PC-3 (cell line): ENCODE measurements around the gene KLHL2. TPM values are rescaled to one million over a fixed set of nuclear protein-coding genes. Genes with fewer than 3 reads are reported as not detected.
"Not testable (repeated sequence)": the region's sequence is repeated elsewhere in the genome, so short reads cannot be mapped to it uniquely, and the experiment has no call there.

ENCODE experiments used
- ATAC-seq: fragments of 200-7000 bp; cut with Tn5 transposase; 2 replicates; pipeline ENCODE4 v1.9.1; 2020; ENCODE audit warnings: mild to moderate bottlenecking, moderate library complexity
- BruUV-seq: library from RNA; stranded (reverse); fragments of 400-500 nt; replicated peaks from 2 replicates; lab custom pipeline; 2021; lab: Mats Ljungman, UMichigan
- CTCF ChIA-PET: fragments of 300-600 bp; sonication (Branson Sonifier 250); formaldehyde crosslinking; loops from one replicate; lab custom pipeline; 2022; ENCODE audit warnings: antibody characterized with exemption; lab: Charles Lee
- POLR2A ChIA-PET: fragments of 300-600 bp; sonication (Branson Sonifier 250); formaldehyde crosslinking; loops from one replicate; lab custom pipeline; 2022; ENCODE audit warnings: antibody characterized with exemption; ENCODE audit not compliant: unreplicated experiment; lab: Charles Lee
- DNase-seq: peaks from one replicate; pipeline ENCODE4 v3.0.0-alpha.2; 2015
- H2AFZ ChIP-seq: fragments of 300-600 bp; sonication (generic); 2 replicates; pipeline ENCODE4 v1.6.0; 2016; ENCODE audit warnings: antibody characterized with exemption, low read length
- H3F3A ChIP-seq: fragments of 300-600 bp; sonication (generic); one replicate; pipeline ENCODE4 v1.6.0; 2017; ENCODE audit warnings: antibody characterized with exemption, low read length, control low read depth, mild to moderate bottlenecking; ENCODE audit not compliant: unreplicated experiment
- H3K27ac ChIP-seq: fragments of 300-600 bp; sonication (generic); 2 replicates; pipeline ENCODE4 v1.5.1; 2016; ENCODE audit warnings: mild to moderate bottlenecking, low read length
- H3K27me3 ChIP-seq: fragments of 300-600 bp; sonication (generic); 2 replicates; pipeline ENCODE4 v1.6.1; 2016; ENCODE audit warnings: low read length, mixed read lengths
- H3K36me3 ChIP-seq: fragments of 300-600 bp; sonication (generic); 2 replicates; pipeline ENCODE4 v1.6.1; 2016; ENCODE audit warnings: low read depth, mixed run types, low read length, mixed read lengths
- H3K4me1 ChIP-seq: fragments of 300-600 bp; sonication (generic); 2 replicates; pipeline ENCODE4 v1.5.1; 2016; ENCODE audit warnings: low read length; ENCODE audit not compliant: insufficient read depth
- H3K4me2 ChIP-seq: fragments of 300-600 bp; sonication (generic); 2 replicates; pipeline ENCODE4 v1.6.0; 2016; ENCODE audit warnings: low read length
- H3K4me3 ChIP-seq: fragments of 300-600 bp; sonication (generic); 2 replicates; pipeline ENCODE4 v1.5.1; 2016; ENCODE audit warnings: mild to moderate bottlenecking, low read length, mixed read lengths
- H3K79me2 ChIP-seq: fragments of 300-600 bp; sonication (generic); 2 replicates; pipeline ENCODE4 v1.6.1; 2017; ENCODE audit warnings: low read length, mixed read lengths
- H3K9ac ChIP-seq: fragments of 300-600 bp; sonication (generic); 2 replicates; pipeline ENCODE4 v1.6.0; 2016; ENCODE audit warnings: mild to moderate bottlenecking, low read length
- H3K9me2 ChIP-seq: fragments of 300-600 bp; sonication (generic); replicated peaks from 2 replicates; pipeline ENCODE4 v1.6.1; 2016; ENCODE audit warnings: mixed run types, low read length, mixed read lengths
- H3K9me3 ChIP-seq: fragments of 300-600 bp; sonication (generic); 2 replicates; pipeline ENCODE4 v1.6.1; 2016; ENCODE audit warnings: low read length, mixed read lengths
- H4K20me1 ChIP-seq: fragments of 300-600 bp; sonication (generic); 2 replicates; pipeline ENCODE4 v1.6.1; 2016; ENCODE audit warnings: low read length, mixed read lengths
- CTCF ChIP-seq: fragments of 300-600 bp; sonication (generic); conservative IDR thresholded peaks from 2 replicates; pipeline ENCODE4 v1.5.1; 2017; ENCODE audit warnings: antibody characterized with exemption, low read depth, mild to moderate bottlenecking, low read length
- EZH2 ChIP-seq: fragments of 300-600 bp; sonication (generic); IDR thresholded peaks from one replicate; pipeline ENCODE4 v1.6.1; 2017; ENCODE audit warnings: antibody characterized with exemption, mild to moderate bottlenecking, low read length; ENCODE audit not compliant: unreplicated experiment
- EZH2phosphoT487 ChIP-seq: fragments of 300-600 bp; sonication (generic); IDR thresholded peaks from 2 replicates; pipeline ENCODE4 v1.6.1; 2018; ENCODE audit warnings: mild to moderate bottlenecking, antibody characterized with exemption, low read length, borderline replicate concordance
- intact Hi-C: fragments of 100-400 bp; cut with micrococcal nuclease; formaldehyde crosslinking; loops from 2 replicates; pipeline ENCODE4 v1.9.0; 2023
- total RNA-seq: library from RNA; depleted of rRNA; stranded (reverse); fragments of >200 nt; gene quantifications from 2 replicates; pipeline ENCODE4 v1.2.3, GENCODE V29; 2014

KLHL2 gene
- total RNA-seq, 1 experiment from 2014 or later = 10.0 TPM

GRCh38 chr4:165335163-165335703 lies 127.9 kb downstream of the KLHL2 start:
- Histone ChIP-seq H3K36me3 (peaks cover 29% of the 10 kb centered on the region), H3K4me1 (peaks cover 2% of the 10 kb centered on the region; the same call in 1 of the 2 replicates), H3K27ac (no peak overlapping the region), H2AFZ (no peak overlapping the region), H3K9me3 (no peaks in the 10 kb centered on the region), H3K4me2 (no peak overlapping the region), H3F3A (no peaks in the 10 kb centered on the region), H3K4me3 (no peak overlapping the region), H3K27me3 (no peaks in the 10 kb centered on the region), H3K79me2 (peaks cover 35% of the 10 kb centered on the region), H3K9ac (no peak overlapping the region), H4K20me1 (0 out of 2 replicates have a peak, but pooled peaks cover 16% of the 10 kb centered on the region), H3K9me2 (no peaks in the 10 kb centered on the region)
- ATAC-seq (no peak), DNase-seq (no peak)
- no peak for TF ChIP-seq EZH2
- no peak for TF ChIP-seq EZH2phosphoT487
- TF ChIP-seq CTCF = no peak
- BruUV-seq = no TSS peak
- ChIA-PET POLR2A (no interaction called here), CTCF (interaction anchor here (0.7 kb wide), 1 partner anchor 1717 kb away, joined by 3 read pairs; no protein-coding TSS in a partner anchor)
- intact Hi-C loops = no loop called here

GRCh38 chr4:165336743-165337142 lies 129.4 kb downstream of the KLHL2 start:
- no peak for TF ChIP-seq EZH2
- TF ChIP-seq CTCF = no peak
- TF ChIP-seq EZH2phosphoT487 = no peak
- Histone ChIP-seq H3K9me3 (no peaks in the 10 kb centered on the region), H3K27me3 (no peaks in the 10 kb centered on the region), H3K27ac (no peak overlapping the region), H3K4me3 (no peak overlapping the region), H3K9me2 (no peaks in the 10 kb centered on the region), H3K36me3 (peaks cover 34% of the 10 kb centered on the region), H2AFZ (no peak overlapping the region), H3F3A (no peaks in the 10 kb centered on the region), H3K4me2 (no peak overlapping the region), H3K9ac (no peak overlapping the region), H4K20me1 (0 out of 2 replicates have a peak, but pooled peaks cover 9% of the 10 kb centered on the region), H3K79me2 (peaks cover 20% of the 10 kb centered on the region), H3K4me1 (no peaks in the 10 kb centered on the region)
- CTCF ChIA-PET = no interaction called here
- ATAC-seq (no peak), DNase-seq (no peak)
- POLR2A ChIA-PET = no interaction called here
- intact Hi-C loops = no loop called here
- BruUV-seq = no TSS peak

DNA sequence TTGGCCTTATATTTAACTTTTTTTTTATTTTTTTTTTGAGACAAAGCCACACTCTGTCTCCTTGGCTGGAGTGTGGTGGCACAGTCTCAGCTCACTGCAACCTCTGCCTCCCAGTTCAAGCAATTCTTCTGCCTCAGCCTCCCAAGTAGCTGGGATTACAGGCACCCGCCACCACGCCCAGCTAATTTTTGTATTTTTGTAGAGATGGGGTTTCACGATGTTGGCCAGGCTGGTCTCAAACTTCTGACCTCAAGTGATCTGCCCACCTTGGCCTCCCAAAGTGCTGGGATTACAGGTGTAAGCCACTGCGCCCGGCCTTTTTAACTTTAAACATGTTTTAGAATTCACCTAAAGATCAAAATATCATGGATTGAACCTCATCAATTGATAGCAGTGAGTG lies 135.0 kb downstream of the KLHL2 start:
- not testable (repeated sequence) for H2AFZ ChIP-seq, H3K4me2 ChIP-seq, ATAC-seq, H3F3A ChIP-seq, H3K4me3 ChIP-seq, H3K79me2 ChIP-seq, H3K27ac ChIP-seq, H3K9me2 ChIP-seq, H3K4me1 ChIP-seq, DNase-seq, H3K36me3 ChIP-seq, H3K9me3 ChIP-seq, H3K9ac ChIP-seq, H3K27me3 ChIP-seq, H4K20me1 ChIP-seq
- TSS peak; percentile 35 for BruUV-seq
- ChIA-PET CTCF (interaction anchor here (0.5 to 2.1 kb wide), 2 partner anchors 12 to 211 kb away, joined by 4 to 11 read pairs; no protein-coding TSS in a partner anchor), POLR2A (interaction anchor here (0.7 kb wide), 1 partner anchor 15 kb away, joined by 12 read pairs; the partner anchor contains the start of gene MSMO1)
- intact Hi-C loops = loop anchor here (5.0 kb wide), 1 partner anchor 135 kb away; the partner anchor contains the start of gene KLHL2
